CD4-positive, alpha-beta T cell (primary cell): ENCODE data around the gene UTP25. TPM values are rescaled to one million over a fixed set of nuclear protein-coding genes. Genes with fewer than 3 reads are reported as not detected.

Experiments used
- ATAC-seq: fragments of 200-7000 bp; cut with Tn5 transposase; one replicate; pipeline ENCODE4 v1.10.0; 2022; ENCODE audit warnings: mild to moderate bottlenecking; ENCODE audit not compliant: poor library complexity
- CTCF ChIA-PET: fragments of 350-600 bp; sonication (Branson Sonifier 250); formaldehyde crosslinking; loops from one replicate; lab custom pipeline; 2021; ENCODE audit warnings: antibody characterized with exemption, inconsistent platforms; lab: Charles Lee
- POLR2A ChIA-PET: fragments of 350-600 bp; sonication (Branson Sonifier 250); formaldehyde crosslinking; loops from one replicate; lab custom pipeline; 2021; ENCODE audit warnings: antibody characterized with exemption, inconsistent platforms; lab: Charles Lee
- DNase-seq, 14 experiments: peaks; one replicate each; pipeline ENCODE4 v3.0.0-alpha.2; 2013 to 2020; ENCODE audit warnings: mixed read lengths in 2 of 14
- H3K27ac ChIP-seq, 2 donors: one replicate each; pipeline versions ENCODE4 v1.5.1 to v1.7.0; 2013; ENCODE audit warnings: low read length in 2 of 2, low read depth in 1 of 2, mild to moderate bottlenecking in 1 of 2
- H3K27me3 ChIP-seq, 2 experiments: 1 replicate in 1 of 2; 2 replicates in 1 of 2; pipeline versions ENCODE4 v1.6.1 to v1.7.0; 2013; ENCODE audit warnings: low read length in 2 of 2, control low read depth in 1 of 2, mild to moderate bottlenecking in 1 of 2, moderate library complexity in 1 of 2; ENCODE audit not compliant: insufficient read depth in 2 of 2, control insufficient read depth in 1 of 2
- H3K36me3 ChIP-seq: one replicate; pipeline ENCODE4 v1.6.1; 2013; ENCODE audit warnings: low read length, control low read depth; ENCODE audit not compliant: insufficient read depth
- H3K4me1 ChIP-seq: one replicate; pipeline ENCODE4 v1.6.1; 2013; ENCODE audit warnings: low read length, control low read depth; ENCODE audit not compliant: insufficient read depth
- H3K4me3 ChIP-seq: one replicate; pipeline ENCODE4 v1.5.1; 2013; ENCODE audit warnings: mild to moderate bottlenecking, low read length, moderate library complexity
- H3K9me3 ChIP-seq, 2 experiments: 1 replicate in 1 of 2; 2 replicates in 1 of 2; pipeline versions ENCODE4 v1.6.1 to v1.7.0; 2013; ENCODE audit warnings: low read length in 2 of 2, mild to moderate bottlenecking in 2 of 2, control low read depth in 1 of 2, moderate library complexity in 1 of 2; ENCODE audit not compliant: control insufficient read depth in 1 of 2, insufficient read depth in 1 of 2
- H3K27ac Mint-ChIP-seq: one replicate; pipeline ENCODE4 v1.8.0; 2020; ENCODE audit warnings: mixed read lengths
- H3K27me3 Mint-ChIP-seq: one replicate; pipeline ENCODE4 v1.8.0; 2021; ENCODE audit warnings: mixed read lengths
- H3K36me3 Mint-ChIP-seq: one replicate; pipeline ENCODE4 v1.8.0; 2021; ENCODE audit warnings: low read depth, mixed read lengths
- H3K4me1 Mint-ChIP-seq: one replicate; pipeline ENCODE4 v1.8.0; 2021; ENCODE audit warnings: low read depth, mixed read lengths
- H3K4me3 Mint-ChIP-seq: one replicate; pipeline ENCODE4 v1.8.0; 2020; ENCODE audit warnings: mild to moderate bottlenecking, mixed read lengths
- H3K9me3 Mint-ChIP-seq: one replicate; pipeline ENCODE4 v1.8.0; 2020; ENCODE audit warnings: mixed read lengths
- intact Hi-C, 2 experiments: fragments of 100-400 bp; cut with DNase I in 1 of 2; cut with micrococcal nuclease in 1 of 2; formaldehyde crosslinking; loops; one replicate each; pipeline versions ENCODE4 v1.15.1 to v1.9.0; 2023 to 2025; cut with DNase I, micrococcal nuclease
- total RNA-seq, 174 experiments: library from RNA in 2 of 174; stranded (reverse) in 2 of 174; gene quantifications; one replicate each; pipeline ENCODE4 v1.2.3 and lab custom pipeline; 2021 to 2026
- TF ChIP-seq, protein P1 (sequence below): fragments of 200-600 bp; IDR thresholded peaks from one replicate; pipeline ENCODE4 v1.8.0; 2022; ENCODE audit warnings: antibody characterized with exemption, mild to moderate bottlenecking

Gene UTP25
- total RNA-seq, 2 experiments from 2014 or later, result 6.0 to 6.4 TPM

DNA sequence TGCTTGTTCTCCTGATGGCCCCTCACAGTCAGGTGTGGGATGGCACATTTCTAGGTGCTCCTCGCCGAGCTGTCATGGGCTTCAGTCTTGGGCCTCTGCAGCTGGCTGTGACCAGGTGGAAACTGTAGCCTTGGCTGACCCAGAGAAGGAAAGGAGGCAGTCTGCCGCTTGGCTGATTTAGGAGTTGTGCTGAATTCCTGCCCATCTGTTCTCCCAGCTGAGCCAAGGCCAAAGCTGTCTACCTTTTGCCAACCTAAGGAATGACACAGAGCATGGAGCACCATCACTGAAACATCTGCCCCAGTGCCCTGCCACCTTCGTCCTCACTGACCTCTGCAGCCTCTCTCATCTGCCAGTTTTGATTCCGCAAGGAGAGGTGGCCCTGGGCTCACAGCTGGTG is 27.9 kb downstream of the UTP25 start:
- Mint-ChIP-seq H3K4me1 (peaks cover 10% of the 10 kb centered on the region), H3K36me3 (peaks cover 54% of the 10 kb centered on the region), H3K4me3 (no peak overlapping the region), H3K9me3 (no peaks in the 10 kb centered on the region), H3K27ac (no peak overlapping the region), H3K27me3 (no peaks in the 10 kb centered on the region)
- POLR2A ChIA-PET, result no interaction called here
- Histone ChIP-seq H3K4me1 (no peaks in the 10 kb centered on the region), H3K9me3 (no peaks in the 10 kb centered on the region), H3K4me3 (no peak overlapping the region), H3K27ac (no peak overlapping the region), H3K36me3 (peaks cover 30% of the 10 kb centered on the region), H3K27me3 (no peaks in the 10 kb centered on the region)
- intact Hi-C loops, result no loop called here
- CTCF ChIA-PET, result interaction anchor here (0.6 kb wide), 1 partner anchor 11 kb away, joined by 6 read pairs; no protein-coding TSS in a partner anchor
- ATAC-seq (no peak), DNase-seq (no peak)
- TF ChIP-seq, protein P1, sequence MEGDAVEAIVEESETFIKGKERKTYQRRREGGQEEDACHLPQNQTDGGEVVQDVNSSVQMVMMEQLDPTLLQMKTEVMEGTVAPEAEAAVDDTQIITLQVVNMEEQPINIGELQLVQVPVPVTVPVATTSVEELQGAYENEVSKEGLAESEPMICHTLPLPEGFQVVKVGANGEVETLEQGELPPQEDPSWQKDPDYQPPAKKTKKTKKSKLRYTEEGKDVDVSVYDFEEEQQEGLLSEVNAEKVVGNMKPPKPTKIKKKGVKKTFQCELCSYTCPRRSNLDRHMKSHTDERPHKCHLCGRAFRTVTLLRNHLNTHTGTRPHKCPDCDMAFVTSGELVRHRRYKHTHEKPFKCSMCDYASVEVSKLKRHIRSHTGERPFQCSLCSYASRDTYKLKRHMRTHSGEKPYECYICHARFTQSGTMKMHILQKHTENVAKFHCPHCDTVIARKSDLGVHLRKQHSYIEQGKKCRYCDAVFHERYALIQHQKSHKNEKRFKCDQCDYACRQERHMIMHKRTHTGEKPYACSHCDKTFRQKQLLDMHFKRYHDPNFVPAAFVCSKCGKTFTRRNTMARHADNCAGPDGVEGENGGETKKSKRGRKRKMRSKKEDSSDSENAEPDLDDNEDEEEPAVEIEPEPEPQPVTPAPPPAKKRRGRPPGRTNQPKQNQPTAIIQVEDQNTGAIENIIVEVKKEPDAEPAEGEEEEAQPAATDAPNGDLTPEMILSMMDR, result no peak

- no peak for ATAC-seq
These were observed 30.9 kb downstream of the UTP25 start for GRCh38 chr1:209858561-209859103.

GRCh38 chr1:209860293-209860881 is 32.6 kb downstream of the UTP25 start:
- H3K4me1 Mint-ChIP-seq, result no peaks in the 10 kb centered on the region
- TF ChIP-seq, protein P1, result peak; percentile 97
- H3K27me3 Mint-ChIP-seq, result peaks cover 27% of the 10 kb centered on the region
- Histone ChIP-seq H3K4me1 (no peaks in the 10 kb centered on the region), H3K4me3 (no peak overlapping the region), H3K27me3 (peaks cover 4 to 7% of the 10 kb centered on the region in 2 experiments), H3K9me3 (no peaks in the 10 kb centered on the region), H3K27ac (no peak overlapping the region), H3K36me3 (no peaks in the 10 kb centered on the region)
- ChIA-PET CTCF (interaction anchor here (0.6 to 1.5 kb wide), 8 partner anchors 10 to 43 kb away, joined by 3 to 6 read pairs (median 4); partner anchors contain the start of gene UTP25), POLR2A (no interaction called here)
- peak; percentile 50 to 86 (median 60) for DNase-seq
- H3K9me3 Mint-ChIP-seq, result no peaks in the 10 kb centered on the region
- intact Hi-C loops, result loop anchor here (1.0 to 10.0 kb wide), 5 partner anchors 129 to 544 kb away; no protein-coding TSS in a partner anchor
- no peak overlapping the region for H3K27ac Mint-ChIP-seq
- ATAC-seq, result peak; percentile 81
- no peak overlapping the region for H3K4me3 Mint-ChIP-seq
- H3K36me3 Mint-ChIP-seq, result peaks cover 8% of the 10 kb centered on the region

More at GRCh38 chr1:209858561-209859103, 30.9 kb downstream of the UTP25 start:
- TF ChIP-seq, protein P1, result no peak
- Mint-ChIP-seq H3K36me3 (peaks cover 24% of the 10 kb centered on the region), H3K4me3 (no peak overlapping the region), H3K4me1 (peaks cover 10% of the 10 kb centered on the region), H3K9me3 (no peaks in the 10 kb centered on the region), H3K27ac (no peak overlapping the region), H3K27me3 (peaks cover 23% of the 10 kb centered on the region)
- intact Hi-C loops, result no loop called here
- ChIA-PET POLR2A (no interaction called here), CTCF (interaction anchor here (0.7 kb wide), 1 partner anchor 1018 kb away, joined by 3 read pairs; no protein-coding TSS in a partner anchor)
- H3K4me3 ChIP-seq, result no peak overlapping the region
- DNase-seq, result no peak
- no peaks in the 10 kb centered on the region for H3K4me1 ChIP-seq
- H3K36me3 ChIP-seq, result peaks cover 8% of the 10 kb centered on the region
- peaks cover 4 to 7% of the 10 kb centered on the region in 2 experiments for H3K27me3 ChIP-seq
- H3K9me3 ChIP-seq, result no peaks in the 10 kb centered on the region
- H3K27ac ChIP-seq, result no peak overlapping the region
